NB4 (cell line): ENCODE data around the gene GPLD1.
"Not testable (repeated sequence)": the region's sequence is repeated elsewhere in the genome, so short reads cannot be mapped to it uniquely, and the experiment has no call there.

Experiments used
- TF ChIP-seq, protein P1 (sequence below): IDR thresholded peaks from one replicate; pipeline ENCODE4 v1.5.1; 2012; ENCODE audit warnings: low read depth, low read length
- TF ChIP-seq, protein P2 (sequence below): IDR thresholded peaks from 2 replicates; pipeline ENCODE4 v1.6.1; 2011; ENCODE audit warnings: low read depth, low read length

DNA sequence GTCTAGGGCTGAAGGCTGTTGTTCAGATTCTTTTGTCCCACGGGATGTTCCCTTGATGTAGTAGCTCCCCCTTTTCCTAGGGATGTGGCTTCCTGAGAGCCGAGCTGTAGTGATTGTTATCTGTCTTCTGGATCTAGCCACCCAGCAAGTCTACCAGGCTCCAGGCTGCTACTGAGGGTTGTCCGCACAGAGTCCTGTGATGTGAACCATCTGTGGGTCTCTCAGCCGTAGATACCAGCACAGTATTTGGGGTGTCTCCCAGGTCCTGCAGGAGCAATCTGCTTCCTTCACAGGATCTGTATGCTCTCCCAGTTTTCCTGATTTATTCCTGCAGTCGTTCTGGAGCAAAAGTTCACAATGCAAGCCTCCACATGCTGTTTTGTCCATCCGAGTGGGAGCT is 22.6 kb upstream of the GPLD1 start:
- TF ChIP-seq, protein P1, sequence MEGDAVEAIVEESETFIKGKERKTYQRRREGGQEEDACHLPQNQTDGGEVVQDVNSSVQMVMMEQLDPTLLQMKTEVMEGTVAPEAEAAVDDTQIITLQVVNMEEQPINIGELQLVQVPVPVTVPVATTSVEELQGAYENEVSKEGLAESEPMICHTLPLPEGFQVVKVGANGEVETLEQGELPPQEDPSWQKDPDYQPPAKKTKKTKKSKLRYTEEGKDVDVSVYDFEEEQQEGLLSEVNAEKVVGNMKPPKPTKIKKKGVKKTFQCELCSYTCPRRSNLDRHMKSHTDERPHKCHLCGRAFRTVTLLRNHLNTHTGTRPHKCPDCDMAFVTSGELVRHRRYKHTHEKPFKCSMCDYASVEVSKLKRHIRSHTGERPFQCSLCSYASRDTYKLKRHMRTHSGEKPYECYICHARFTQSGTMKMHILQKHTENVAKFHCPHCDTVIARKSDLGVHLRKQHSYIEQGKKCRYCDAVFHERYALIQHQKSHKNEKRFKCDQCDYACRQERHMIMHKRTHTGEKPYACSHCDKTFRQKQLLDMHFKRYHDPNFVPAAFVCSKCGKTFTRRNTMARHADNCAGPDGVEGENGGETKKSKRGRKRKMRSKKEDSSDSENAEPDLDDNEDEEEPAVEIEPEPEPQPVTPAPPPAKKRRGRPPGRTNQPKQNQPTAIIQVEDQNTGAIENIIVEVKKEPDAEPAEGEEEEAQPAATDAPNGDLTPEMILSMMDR, result not testable (repeated sequence)
- TF ChIP-seq, protein P2, sequence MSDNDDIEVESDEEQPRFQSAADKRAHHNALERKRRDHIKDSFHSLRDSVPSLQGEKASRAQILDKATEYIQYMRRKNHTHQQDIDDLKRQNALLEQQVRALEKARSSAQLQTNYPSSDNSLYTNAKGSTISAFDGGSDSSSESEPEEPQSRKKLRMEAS, result not testable (repeated sequence)
